Measurements from ENCODE around the gene SLC44A4.
"Not testable (repeated sequence)": the region's sequence is repeated elsewhere in the genome, so short reads cannot be mapped to it uniquely, and the experiment has no call there.

The SLC44A4 gene

DNA sequence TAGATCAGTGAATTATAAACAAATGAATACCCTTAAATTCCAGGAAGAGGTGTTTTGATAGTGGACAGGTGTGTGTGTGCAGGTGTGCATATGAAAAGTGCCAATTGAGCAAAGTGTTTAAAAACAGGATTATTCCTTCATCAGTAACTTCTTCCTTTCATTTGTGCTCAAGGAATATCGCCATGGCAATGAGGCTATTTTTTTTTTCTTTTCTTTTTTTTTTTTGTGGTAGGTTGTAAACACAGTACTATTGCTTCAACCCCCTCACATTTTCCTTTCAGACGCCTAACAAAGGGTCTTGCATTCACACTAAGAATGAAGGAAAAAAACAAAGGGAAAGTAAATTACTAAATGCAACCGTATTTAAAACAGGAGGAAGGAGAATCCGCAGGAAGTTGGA is 53.2 kb downstream of the SLC44A4 start:
- no peak for DNase-seq

- not testable (repeated sequence) for DNase-seq
Observed at GRCh38 chr6:31823592-31824196, 55.1 kb downstream of the SLC44A4 start.

DNA sequence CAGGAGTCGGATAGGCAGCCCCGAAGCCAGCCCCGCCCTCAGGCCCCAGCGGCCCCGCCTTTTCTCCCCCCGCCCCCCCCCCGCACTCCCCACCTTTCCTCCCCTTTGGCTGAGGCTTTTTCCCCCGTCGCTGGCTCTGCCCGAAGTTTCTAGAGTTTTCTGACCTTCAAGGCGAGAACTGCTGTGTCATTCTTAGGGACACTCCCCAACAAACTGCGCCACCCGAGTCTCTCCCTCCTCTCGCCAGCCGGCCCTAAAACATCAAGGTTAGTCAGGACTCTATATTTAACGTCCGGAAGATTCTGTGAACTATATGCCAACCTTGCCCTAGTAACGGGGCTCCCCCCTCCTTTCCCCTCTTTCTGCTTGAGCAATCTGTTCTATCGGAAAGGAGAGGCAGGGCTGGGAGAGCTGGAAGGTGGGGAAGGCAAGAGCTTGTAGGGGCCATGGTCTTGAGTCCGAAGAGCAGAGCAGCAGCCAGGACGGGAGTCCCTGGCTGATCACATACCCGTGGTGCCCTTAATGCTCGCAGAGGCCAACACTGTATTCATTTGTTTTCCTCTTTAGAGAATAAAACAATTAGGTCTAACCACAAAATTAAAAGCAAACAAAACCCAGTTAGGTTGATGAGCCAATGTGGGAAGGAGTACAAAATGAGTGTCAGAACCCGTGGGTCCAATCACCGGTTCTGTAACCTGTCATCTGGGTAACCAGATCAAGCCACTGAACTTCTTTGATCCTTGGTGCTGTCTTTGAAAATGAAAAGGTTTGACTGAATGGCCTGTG is 56.6 kb downstream of the SLC44A4 start:
- DNase-seq = peak; percentile 84

- DNase-seq = no peak
Observed at GRCh38 chr6:31821301-31822035, 57.3 kb downstream of the SLC44A4 start.

- not testable (repeated sequence) for DNase-seq
Observed at GRCh38 chr6:31820399-31820798, 58.4 kb downstream of the SLC44A4 start.

- no peak for DNase-seq
Observed at GRCh38 chr6:31819871-31820299, 58.9 kb downstream of the SLC44A4 start.

DNA sequence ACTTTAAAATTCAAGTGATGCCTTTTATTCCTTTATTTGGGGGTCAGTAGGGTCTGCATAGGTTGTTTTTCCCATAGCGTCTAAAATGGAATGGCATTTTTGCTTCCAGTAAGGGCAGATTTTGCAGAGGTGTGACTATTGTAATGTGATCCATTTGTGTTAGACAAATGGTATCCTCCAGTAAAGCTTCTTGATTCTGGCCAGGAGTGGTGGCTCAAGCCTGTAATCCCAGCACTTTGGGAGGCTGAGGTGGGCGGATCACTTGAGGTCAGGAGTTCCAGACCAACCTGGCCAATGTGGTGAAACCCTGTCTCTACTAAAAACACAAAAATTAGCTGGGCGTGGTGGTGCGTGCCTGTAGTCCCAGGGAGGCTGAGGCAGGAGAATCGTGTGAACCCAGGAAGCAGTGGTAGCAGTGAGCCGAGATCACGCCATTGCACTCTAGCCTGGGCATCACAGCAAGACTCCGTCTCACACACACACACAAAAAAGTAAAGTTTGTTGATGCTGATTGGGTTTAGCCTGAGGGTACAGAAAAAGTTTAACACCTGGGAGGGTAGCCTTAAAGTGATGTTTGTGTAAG is 60.8 kb downstream of the SLC44A4 start:
- not testable (repeated sequence) for DNase-seq

DNA sequence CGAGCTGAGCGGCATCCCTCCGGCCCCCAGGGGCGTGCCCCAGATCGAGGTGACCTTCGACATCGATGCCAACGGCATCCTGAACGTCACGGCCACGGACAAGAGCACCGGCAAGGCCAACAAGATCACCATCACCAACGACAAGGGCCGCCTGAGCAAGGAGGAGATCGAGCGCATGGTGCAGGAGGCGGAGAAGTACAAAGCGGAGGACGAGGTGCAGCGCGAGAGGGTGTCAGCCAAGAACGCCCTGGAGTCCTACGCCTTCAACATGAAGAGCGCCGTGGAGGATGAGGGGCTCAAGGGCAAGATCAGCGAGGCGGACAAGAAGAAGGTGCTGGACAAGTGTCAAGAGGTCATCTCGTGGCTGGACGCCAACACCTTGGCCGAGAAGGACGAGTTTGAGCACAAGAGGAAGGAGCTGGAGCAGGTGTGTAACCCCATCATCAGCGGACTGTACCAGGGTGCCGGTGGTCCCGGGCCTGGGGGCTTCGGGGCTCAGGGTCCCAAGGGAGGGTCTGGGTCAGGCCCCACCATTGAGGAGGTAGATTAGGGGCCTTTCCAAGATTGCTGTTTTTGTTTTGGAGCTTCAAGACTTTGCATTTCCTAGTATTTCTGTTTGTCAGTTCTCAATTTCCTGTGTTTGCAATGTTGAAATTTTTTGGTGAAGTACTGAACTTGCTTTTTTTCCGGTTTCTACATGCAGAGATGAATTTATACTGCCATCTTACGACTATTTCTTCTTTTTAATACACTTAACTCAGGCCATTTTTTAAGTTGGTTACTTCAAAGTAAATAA is 61.5 kb downstream of the SLC44A4 start:
- not testable (repeated sequence) for DNase-seq

- DNase-seq = peak; percentile 98
Observed at GRCh38 chr6:31815025-31815838, 63.6 kb downstream of the SLC44A4 start, which contains the start of the genes HSPA1A and HSPA1L. TSS of gene HSPA1A (plus strand) at chr6:31815543. CDS start at chr6:31815757, 214 bp downstream. TSS of gene HSPA1L (minus strand) at chr6:31815283. CDS start at chr6:31811972, 3,311 bp downstream.

DNA sequence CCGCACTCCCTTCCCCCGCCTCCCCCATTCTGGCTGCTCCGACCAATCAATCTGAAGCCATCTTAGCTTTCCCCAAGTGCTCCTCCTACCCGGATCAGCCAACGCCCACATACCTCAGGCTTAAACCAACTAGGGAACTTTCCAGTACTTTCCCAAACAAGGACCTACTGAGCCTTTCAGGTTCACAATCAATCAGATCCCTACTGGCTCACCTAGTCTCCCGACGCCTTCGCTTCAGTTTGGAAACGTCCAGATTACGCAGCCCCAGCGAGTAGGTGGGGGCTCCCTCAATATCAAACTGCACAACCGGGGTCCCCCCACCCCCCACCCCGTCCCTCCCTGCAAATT is 64.1 kb downstream of the SLC44A4 start:
- DNase-seq = peak; percentile 98

DNA sequence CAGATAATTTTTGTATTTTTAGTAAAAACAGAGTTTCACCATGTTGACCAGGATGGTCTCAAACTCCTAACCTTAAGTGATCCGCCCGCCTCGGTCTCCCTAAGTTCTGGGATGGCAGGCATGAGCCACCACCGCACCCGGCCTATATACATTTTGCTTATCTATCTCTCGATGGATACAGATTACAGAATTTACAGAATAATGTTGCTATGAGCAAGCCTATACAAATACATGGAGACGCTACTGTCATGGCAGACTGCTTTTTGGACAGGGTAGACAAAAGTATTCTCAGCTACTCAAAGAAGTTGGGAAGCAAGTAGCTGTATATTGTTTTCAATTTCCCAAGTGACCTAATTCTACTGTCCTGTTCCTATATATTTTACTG is 65.3 kb downstream of the SLC44A4 start:
- no peak for DNase-seq
